WTC11 (cell line): Measurements from ENCODE around the gene KCNK18. TPM values are rescaled to one million over a fixed set of nuclear protein-coding genes. Genes with fewer than 3 reads are reported as not detected.
A peak's percentile ranks its signal among the peaks of the same experiment; 100 is the strongest.

Experiments used
- CBFB ChIP-seq: sonication (generic); formaldehyde crosslinking; IDR thresholded peaks from 2 replicates; pipeline ENCODE4 v1.8.1; 2022; ENCODE audit warnings: mild to moderate bottlenecking, low read depth, missing genetic modification reagents
- CREM ChIP-seq: sonication (generic); formaldehyde crosslinking; IDR thresholded peaks from 2 replicates; pipeline ENCODE4 v1.8.1; 2022; ENCODE audit warnings: mild to moderate bottlenecking, missing genetic modification reagents, moderate library complexity
- EMX1 ChIP-seq: fragments of 250-450 bp; sonication (Bioruptor Pico); IDR thresholded peaks from 2 replicates; pipeline ENCODE4 v1.8.0; 2021; ENCODE audit warnings: mild to moderate bottlenecking
- ETV6 ChIP-seq: sonication (generic); formaldehyde crosslinking; IDR thresholded peaks from 2 replicates; pipeline ENCODE4 v1.8.1; 2022; ENCODE audit warnings: mild to moderate bottlenecking, missing genetic modification reagents
- FOXK1 ChIP-seq: sonication (generic); formaldehyde crosslinking; IDR thresholded peaks from 2 replicates; pipeline ENCODE4 v1.8.0; 2022; ENCODE audit warnings: mild to moderate bottlenecking, moderate library complexity, missing genetic modification reagents
- GRHL2 ChIP-seq: fragments of 250-450 bp; sonication (Bioruptor Pico); IDR thresholded peaks from 2 replicates; pipeline ENCODE4 v1.8.0; 2022; ENCODE audit warnings: mild to moderate bottlenecking, moderate library complexity; ENCODE audit not compliant: insufficient replicate concordance, severe bottlenecking
- HMGA2 ChIP-seq: fragments of 250-450 bp; sonication (Bioruptor Pico); IDR thresholded peaks from 2 replicates; pipeline ENCODE4 v1.4.0; 2021; ENCODE audit warnings: mild to moderate bottlenecking, moderate library complexity
- MYBL2 ChIP-seq: sonication (generic); formaldehyde crosslinking; IDR thresholded peaks from 2 replicates; pipeline ENCODE4 v1.8.1; 2023; ENCODE audit warnings: mild to moderate bottlenecking, moderate library complexity, missing genetic modification reagents
- NFATC4 ChIP-seq: fragments of 250-450 bp; sonication (Bioruptor Pico); IDR thresholded peaks from 2 replicates; pipeline ENCODE4 v1.9.0; 2021; ENCODE audit warnings: mild to moderate bottlenecking
- NR1H2 ChIP-seq: sonication (generic); formaldehyde crosslinking; IDR thresholded peaks from 2 replicates; pipeline ENCODE4 v1.9.0; 2021; ENCODE audit warnings: mild to moderate bottlenecking, moderate library complexity, missing genetic modification reagents
- SP1 ChIP-seq: sonication (generic); formaldehyde crosslinking; conservative IDR thresholded peaks from 2 replicates; pipeline ENCODE4 v1.8.1; 2022; ENCODE audit warnings: missing genetic modification reagents
- TCF7 ChIP-seq: sonication (generic); formaldehyde crosslinking; IDR thresholded peaks from 2 replicates; pipeline ENCODE4 v1.8.0; 2022; ENCODE audit warnings: mild to moderate bottlenecking, low read depth, missing genetic modification reagents, moderate library complexity
- ZMAT4 ChIP-seq: fragments of 250-450 bp; sonication (Bioruptor Pico); IDR thresholded peaks from 2 replicates; pipeline ENCODE4 v1.9.0; 2021; ENCODE audit warnings: mild to moderate bottlenecking
- ZNF416 ChIP-seq: fragments of 250-450 bp; sonication (Bioruptor Pico); IDR thresholded peaks from 2 replicates; pipeline ENCODE4 v1.9.0; 2021; ENCODE audit warnings: mild to moderate bottlenecking, inconsistent platforms
- ZNF423 ChIP-seq: fragments of 250-450 bp; sonication (Bioruptor Pico); IDR thresholded peaks from 2 replicates; pipeline ENCODE4 v2.1.2; 2022; ENCODE audit warnings: mild to moderate bottlenecking, moderate library complexity
- ZNF671 ChIP-seq: fragments of 250-450 bp; sonication (Bioruptor Pico); IDR thresholded peaks from 2 replicates; pipeline ENCODE4 v1.8.0; 2021; ENCODE audit warnings: mild to moderate bottlenecking
- total RNA-seq: library from RNA; stranded (reverse); gene quantifications from 3 replicates; pipeline ENCODE4 v1.2.3, GENCODE V29; 2021
- TF ChIP-seq, protein P1 (sequence below): sonication (generic); formaldehyde crosslinking; IDR thresholded peaks from 2 replicates; pipeline ENCODE4 v1.8.0; 2022; ENCODE audit warnings: missing genetic modification reagents
- TF ChIP-seq, protein P2 (sequence below): sonication (generic); formaldehyde crosslinking; IDR thresholded peaks from 2 replicates; pipeline ENCODE4 v1.8.1; 2022; ENCODE audit warnings: mild to moderate bottlenecking, missing genetic modification reagents, moderate library complexity, borderline replicate concordance
- TF ChIP-seq, protein P3 (sequence below): sonication (generic); formaldehyde crosslinking; IDR thresholded peaks from 2 replicates; pipeline ENCODE4 v1.8.0; 2023; ENCODE audit warnings: missing genetic modification reagents, mild to moderate bottlenecking, borderline replicate concordance
- TF ChIP-seq, protein P4 (sequence below): sonication (generic); formaldehyde crosslinking; IDR thresholded peaks from 2 replicates; pipeline ENCODE4 v1.8.1; 2023; ENCODE audit warnings: mild to moderate bottlenecking, missing genetic modification reagents

KCNK18 gene
- total RNA-seq, 1 experiment from 2014 or later = not detected

- TF ChIP-seq, protein P1, sequence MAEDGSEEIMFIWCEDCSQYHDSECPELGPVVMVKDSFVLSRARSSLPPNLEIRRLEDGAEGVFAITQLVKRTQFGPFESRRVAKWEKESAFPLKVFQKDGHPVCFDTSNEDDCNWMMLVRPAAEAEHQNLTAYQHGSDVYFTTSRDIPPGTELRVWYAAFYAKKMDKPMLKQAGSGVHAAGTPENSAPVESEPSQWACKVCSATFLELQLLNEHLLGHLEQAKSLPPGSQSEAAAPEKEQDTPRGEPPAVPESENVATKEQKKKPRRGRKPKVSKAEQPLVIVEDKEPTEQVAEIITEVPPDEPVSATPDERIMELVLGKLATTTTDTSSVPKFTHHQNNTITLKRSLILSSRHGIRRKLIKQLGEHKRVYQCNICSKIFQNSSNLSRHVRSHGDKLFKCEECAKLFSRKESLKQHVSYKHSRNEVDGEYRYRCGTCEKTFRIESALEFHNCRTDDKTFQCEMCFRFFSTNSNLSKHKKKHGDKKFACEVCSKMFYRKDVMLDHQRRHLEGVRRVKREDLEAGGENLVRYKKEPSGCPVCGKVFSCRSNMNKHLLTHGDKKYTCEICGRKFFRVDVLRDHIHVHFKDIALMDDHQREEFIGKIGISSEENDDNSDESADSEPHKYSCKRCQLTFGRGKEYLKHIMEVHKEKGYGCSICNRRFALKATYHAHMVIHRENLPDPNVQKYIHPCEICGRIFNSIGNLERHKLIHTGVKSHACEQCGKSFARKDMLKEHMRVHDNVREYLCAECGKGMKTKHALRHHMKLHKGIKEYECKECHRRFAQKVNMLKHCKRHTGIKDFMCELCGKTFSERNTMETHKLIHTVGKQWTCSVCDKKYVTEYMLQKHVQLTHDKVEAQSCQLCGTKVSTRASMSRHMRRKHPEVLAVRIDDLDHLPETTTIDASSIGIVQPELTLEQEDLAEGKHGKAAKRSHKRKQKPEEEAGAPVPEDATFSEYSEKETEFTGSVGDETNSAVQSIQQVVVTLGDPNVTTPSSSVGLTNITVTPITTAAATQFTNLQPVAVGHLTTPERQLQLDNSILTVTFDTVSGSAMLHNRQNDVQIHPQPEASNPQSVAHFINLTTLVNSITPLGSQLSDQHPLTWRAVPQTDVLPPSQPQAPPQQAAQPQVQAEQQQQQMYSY (CRISPR knock-in tag) = no peak
- TF ChIP-seq TCF7 (CRISPR knock-in tag) = no peak
- TF ChIP-seq CREM (CRISPR knock-in tag) = 0 out of 2 replicates have a peak, but pooled peaks have one; percentile 42
- TF ChIP-seq, protein P2, sequence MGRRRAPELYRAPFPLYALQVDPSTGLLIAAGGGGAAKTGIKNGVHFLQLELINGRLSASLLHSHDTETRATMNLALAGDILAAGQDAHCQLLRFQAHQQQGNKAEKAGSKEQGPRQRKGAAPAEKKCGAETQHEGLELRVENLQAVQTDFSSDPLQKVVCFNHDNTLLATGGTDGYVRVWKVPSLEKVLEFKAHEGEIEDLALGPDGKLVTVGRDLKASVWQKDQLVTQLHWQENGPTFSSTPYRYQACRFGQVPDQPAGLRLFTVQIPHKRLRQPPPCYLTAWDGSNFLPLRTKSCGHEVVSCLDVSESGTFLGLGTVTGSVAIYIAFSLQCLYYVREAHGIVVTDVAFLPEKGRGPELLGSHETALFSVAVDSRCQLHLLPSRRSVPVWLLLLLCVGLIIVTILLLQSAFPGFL (CRISPR knock-in tag) = no peak
- 0 out of 2 replicates have a peak, but pooled peaks have one; percentile 26 for TF ChIP-seq SP1 (CRISPR knock-in tag)
- no peak for TF ChIP-seq NFATC4 (CRISPR knock-in tag)
- peak; percentile 71 for TF ChIP-seq ETV6
- TF ChIP-seq ZNF423 (CRISPR knock-in tag) = peak; percentile 94
- TF ChIP-seq, protein P3, sequence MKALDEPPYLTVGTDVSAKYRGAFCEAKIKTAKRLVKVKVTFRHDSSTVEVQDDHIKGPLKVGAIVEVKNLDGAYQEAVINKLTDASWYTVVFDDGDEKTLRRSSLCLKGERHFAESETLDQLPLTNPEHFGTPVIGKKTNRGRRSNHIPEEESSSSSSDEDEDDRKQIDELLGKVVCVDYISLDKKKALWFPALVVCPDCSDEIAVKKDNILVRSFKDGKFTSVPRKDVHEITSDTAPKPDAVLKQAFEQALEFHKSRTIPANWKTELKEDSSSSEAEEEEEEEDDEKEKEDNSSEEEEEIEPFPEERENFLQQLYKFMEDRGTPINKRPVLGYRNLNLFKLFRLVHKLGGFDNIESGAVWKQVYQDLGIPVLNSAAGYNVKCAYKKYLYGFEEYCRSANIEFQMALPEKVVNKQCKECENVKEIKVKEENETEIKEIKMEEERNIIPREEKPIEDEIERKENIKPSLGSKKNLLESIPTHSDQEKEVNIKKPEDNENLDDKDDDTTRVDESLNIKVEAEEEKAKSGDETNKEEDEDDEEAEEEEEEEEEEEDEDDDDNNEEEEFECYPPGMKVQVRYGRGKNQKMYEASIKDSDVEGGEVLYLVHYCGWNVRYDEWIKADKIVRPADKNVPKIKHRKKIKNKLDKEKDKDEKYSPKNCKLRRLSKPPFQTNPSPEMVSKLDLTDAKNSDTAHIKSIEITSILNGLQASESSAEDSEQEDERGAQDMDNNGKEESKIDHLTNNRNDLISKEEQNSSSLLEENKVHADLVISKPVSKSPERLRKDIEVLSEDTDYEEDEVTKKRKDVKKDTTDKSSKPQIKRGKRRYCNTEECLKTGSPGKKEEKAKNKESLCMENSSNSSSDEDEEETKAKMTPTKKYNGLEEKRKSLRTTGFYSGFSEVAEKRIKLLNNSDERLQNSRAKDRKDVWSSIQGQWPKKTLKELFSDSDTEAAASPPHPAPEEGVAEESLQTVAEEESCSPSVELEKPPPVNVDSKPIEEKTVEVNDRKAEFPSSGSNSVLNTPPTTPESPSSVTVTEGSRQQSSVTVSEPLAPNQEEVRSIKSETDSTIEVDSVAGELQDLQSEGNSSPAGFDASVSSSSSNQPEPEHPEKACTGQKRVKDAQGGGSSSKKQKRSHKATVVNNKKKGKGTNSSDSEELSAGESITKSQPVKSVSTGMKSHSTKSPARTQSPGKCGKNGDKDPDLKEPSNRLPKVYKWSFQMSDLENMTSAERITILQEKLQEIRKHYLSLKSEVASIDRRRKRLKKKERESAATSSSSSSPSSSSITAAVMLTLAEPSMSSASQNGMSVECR (CRISPR knock-in tag) = no peak
- no peak for TF ChIP-seq ZNF416 (CRISPR knock-in tag)
- TF ChIP-seq, protein P4, sequence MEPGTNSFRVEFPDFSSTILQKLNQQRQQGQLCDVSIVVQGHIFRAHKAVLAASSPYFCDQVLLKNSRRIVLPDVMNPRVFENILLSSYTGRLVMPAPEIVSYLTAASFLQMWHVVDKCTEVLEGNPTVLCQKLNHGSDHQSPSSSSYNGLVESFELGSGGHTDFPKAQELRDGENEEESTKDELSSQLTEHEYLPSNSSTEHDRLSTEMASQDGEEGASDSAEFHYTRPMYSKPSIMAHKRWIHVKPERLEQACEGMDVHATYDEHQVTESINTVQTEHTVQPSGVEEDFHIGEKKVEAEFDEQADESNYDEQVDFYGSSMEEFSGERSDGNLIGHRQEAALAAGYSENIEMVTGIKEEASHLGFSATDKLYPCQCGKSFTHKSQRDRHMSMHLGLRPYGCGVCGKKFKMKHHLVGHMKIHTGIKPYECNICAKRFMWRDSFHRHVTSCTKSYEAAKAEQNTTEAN (CRISPR knock-in tag) = no peak
- no peak for TF ChIP-seq EMX1 (CRISPR knock-in tag)
- 0 out of 2 replicates have a peak, but pooled peaks have one; percentile 31 for TF ChIP-seq MYBL2
- TF ChIP-seq FOXK1 (CRISPR knock-in tag) = peak; percentile 35; the same call in 1 of the 2 replicates
- no peak for TF ChIP-seq HMGA2 (CRISPR knock-in tag)
- no peak for TF ChIP-seq NR1H2 (CRISPR knock-in tag)
- no peak for TF ChIP-seq ZNF671 (CRISPR knock-in tag)
- TF ChIP-seq GRHL2 = no peak
- no peak for TF ChIP-seq CBFB (CRISPR knock-in tag)
- TF ChIP-seq ZMAT4 (CRISPR knock-in tag) = peak; percentile 96; the same call in 1 of the 2 replicates
Measured at GRCh38 chr10:117159390-117159789, 37.9 kb upstream of the KCNK18 start (continued).
